ENCODE results near the gene FKBP5.
"Not testable (repeated sequence)": the region's sequence is repeated elsewhere in the genome, so short reads cannot be mapped to it uniquely, and the experiment has no call there.

Gene FKBP5

DNA sequence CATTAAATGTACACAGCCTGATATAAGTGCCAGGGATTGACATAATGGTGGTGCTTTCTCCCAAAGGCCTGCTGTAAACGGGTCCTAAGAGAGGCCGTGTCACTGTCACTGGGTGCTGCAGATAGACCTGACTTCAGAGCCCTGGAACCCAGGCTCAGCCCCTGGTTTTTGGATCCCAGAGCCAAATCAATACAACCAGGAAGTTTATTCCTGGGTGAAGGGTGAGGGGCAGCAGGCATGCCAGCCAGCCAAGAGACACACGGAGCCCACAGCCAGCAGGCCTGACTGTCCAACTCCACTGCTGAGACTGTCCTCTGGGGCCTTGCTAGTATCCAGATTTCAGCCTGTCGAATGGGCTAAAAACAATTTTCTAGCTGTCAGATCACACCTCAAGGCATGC lies 35.3 kb upstream of the FKBP5 start:
- DNase-seq (ENCODE audit: low read depth in 2 of 2), result no peak

DNA sequence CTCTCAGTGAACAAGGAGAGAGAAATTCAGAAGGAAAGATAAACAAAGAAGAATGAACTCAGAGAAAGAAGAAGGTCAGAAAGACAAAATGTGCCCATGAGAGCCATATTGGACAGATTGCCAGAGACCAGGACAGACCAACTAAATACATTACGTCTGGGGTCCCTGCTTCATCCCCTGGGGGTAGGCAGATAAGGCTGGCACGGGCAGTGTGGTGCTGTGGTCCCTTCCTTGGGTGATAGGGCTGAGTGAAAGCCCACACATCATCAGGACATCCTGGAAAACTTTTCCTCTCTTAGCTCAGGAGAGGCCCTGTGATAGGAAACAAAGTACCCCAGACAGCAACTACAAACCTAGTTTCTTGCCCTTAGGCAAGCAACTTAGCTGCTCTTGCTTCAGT lies 34.9 kb upstream of the FKBP5 start:
- DNase-seq (ENCODE audit: low read depth in 2 of 2), result no peak

GRCh38 chr6:35722121-35722761 lies 33.5 kb upstream of the FKBP5 start:
- DNase-seq (ENCODE audit: low read depth in 2 of 2), result no peak

DNA sequence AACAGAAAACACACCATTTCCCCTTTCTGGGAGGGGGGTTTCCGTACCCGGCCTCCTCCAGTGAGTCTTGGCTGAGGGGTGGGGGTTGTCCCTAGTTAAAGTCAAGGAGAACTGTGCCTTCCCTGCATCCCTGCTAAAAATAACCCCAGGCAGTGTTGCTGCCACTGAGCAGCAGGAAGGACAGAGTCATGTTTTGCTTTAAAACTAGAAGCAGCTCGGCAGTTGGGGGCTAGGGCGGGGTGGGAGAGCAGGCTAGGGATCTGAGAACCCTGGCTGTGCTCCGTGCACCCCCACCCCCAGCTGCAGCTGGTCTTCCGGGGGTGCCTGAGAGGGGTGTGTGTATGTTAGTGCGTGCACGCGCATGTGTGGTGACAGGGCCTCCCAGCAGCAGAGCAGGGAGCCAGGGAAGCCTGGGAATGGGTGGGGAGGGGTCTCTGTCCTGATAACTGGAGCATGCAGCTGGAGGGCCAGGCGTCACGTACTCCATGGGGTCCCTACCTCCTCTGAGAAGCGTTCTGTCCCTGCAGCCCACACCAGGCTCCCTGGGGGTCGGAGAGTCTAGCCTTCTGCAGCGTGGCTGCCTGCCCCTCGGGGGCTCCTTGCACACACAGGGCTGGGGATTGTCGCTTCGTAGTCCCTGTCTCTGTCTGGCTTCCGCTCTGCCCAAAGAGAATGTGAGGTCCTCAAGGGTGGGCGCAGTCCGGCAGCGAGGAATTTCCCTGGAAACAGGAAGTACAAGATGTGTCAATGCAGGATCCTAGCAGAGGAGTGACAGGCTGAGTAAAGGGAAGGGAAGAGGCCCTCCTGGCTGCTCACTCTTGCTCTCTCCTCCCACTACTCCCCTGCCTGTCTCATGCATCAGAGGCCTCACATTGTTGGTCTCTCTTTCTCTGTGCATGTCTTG lies 31.4 kb upstream of the FKBP5 start:
- no peak for DNase-seq (ENCODE audit: low read depth in 2 of 2)

DNA sequence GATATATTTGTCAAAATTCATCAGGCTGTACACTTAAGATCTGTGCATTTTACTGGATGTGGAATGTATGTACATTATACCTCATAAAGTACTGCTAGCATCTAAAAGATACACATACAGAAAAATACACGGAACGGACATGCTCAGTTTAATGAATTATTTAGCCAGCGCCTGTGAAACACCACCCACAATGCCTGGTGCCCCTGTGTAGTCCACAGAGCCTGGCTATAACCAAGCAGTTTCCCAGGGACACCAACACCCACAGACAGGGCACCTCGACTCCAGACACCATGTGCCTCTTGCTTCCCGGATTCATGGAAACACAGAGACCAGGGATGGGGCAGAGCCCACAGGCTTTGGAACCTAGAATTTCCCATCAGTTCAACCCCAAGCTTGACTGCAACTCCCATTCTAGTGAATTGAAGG lies 30.7 kb upstream of the FKBP5 start:
- DNase-seq (ENCODE audit: low read depth in 2 of 2), result no peak

DNA sequence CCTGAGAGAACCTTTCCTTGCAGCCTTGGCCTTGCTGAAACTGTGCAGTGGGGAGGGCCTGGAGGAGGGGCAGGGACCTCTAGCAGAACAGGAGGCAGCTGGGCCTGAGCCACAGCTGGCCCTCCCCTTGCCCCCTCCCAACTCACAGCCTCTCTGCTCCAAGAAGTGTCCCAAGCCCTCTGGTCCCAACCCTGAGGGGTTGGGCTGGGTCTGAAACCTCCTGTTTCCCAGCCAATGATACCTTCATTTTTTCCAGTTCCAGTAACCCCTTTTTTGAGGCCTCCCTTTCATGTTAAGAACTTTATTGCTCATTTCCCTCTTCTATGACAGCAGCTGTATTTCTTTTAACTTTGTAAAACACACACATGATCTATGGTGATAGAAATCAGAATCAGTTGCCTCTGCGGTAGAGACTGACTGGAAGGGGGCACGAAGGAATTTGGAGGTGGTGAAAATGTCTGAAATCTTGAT lies 30.2 kb upstream of the FKBP5 start:
- DNase-seq (ENCODE audit: low read depth in 2 of 2), result no peak

- no peak for DNase-seq (ENCODE audit: low read depth in 2 of 2)
Measured at GRCh38 chr6:35718375-35718736, 29.6 kb upstream of the FKBP5 start.

DNA sequence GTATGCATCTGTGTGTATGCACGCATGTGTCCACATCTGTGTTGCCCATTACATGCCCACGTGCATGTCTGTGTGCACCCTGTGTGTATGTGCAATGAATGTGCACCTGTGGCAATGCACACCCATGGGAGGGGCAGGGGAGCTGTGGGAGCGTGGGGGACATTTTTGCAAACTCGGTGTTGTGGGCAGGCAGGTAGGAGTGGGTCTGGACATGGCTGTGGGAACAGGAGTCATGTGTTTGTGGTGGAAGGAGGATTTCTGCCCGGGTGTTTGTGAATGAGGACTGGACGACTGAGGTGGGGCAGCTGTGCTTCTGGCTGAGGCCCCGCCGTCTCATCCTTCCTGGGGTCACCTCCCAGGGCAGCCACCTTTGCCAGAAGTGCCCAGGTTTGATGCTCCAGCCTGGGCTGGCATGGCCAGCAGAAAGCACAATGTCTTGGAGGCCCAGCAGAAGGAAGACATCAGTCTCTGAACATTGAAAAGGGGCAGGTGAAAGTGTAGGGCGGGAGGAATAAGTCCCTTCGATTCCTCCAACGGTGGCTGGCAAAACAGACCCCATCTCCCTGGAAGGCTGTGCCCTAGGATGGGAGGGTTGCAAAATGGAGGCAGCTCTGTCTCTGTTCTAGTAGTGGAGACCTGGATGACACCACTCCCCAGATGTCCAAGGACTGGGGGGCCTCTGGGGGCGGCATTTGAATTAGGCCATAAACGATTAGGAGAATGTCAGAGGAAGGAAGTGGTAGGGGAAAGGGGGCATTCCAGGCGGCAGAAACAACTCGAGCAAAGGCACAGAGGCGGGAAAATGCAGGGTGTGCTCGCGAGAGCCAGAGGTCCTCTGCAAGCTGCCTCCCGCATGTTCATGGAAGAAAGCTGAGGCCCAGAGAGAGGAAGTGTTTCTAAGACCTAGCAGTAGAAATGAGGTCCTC lies 29.0 kb upstream of the FKBP5 start:
- DNase-seq (ENCODE audit: low read depth in 2 of 2), result no peak

- DNase-seq (ENCODE audit: low read depth in 2 of 2), result no peak
Measured at GRCh38 chr6:35716798-35717197, 28.1 kb upstream of the FKBP5 start.

DNA sequence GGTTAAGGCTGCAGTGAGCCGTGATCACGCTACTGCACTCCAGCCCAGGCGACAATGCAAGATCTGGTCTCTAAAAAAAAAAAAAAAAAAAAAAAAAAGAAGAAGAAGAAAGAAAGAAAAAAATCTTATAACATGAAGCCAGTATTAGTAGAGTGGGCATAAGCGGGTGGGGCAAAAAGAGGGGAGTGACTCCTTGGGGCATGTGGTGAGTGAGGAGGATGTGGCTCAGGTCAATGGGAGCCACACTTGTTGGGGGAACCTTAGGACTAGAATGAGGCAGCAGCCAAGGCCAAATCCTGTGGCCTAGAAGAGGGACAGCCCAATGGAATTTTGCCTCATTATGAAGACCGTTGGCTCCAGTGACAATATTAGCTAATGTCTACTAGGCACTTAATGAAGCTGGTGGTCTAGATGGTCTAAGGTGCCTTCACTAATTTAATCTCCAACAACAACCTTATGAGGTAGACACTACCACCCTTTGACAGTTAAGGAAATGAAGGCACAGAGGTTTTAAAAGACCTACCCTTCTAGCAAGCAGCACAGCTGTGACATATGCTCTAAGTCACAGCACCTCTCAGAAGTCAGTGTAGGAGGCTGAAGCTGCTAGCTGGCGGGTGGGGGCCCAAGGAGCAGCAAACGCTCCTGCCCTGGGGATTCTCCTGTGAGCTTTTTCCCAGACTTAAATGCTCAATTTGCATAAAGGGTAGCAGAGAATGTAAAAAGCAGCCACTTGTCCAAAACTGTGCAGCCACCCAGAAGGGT lies 24.5 kb upstream of the FKBP5 start:
- DNase-seq (ENCODE audit: low read depth in 2 of 2), result no peak

- DNase-seq (ENCODE audit: low read depth in 2 of 2), result no peak
Measured at GRCh38 chr6:35711731-35712130, 23.0 kb upstream of the FKBP5 start.

DNA sequence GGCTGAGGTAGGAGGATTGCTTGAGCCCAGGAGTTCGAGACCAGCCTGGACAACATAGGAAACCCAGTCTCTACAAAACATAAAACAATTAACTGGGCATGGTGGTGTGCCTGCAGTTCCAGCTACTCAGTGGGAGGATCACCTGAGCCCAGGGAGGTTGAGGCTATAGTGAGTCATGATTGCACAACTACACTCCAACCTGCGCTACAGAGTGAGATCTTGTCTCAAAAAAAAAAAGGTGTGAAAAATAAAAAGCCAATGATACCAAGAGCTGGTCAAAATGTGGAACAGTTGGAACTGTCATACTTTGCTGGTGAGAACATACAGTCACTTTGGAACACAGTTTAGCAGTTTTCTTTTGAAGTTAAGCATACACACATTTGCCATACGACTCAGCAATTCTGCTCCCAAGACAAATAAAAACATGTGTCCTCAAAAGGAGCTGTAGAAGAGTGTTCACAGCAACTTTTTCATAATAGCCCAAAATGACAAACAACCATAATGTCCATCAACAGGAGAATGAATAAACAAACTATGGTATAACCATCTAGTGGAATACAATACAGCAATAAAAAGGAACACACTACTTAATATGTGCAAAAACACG lies 21.6 kb upstream of the FKBP5 start:
- no peak for DNase-seq (ENCODE audit: low read depth in 2 of 2)

- no peak for DNase-seq (ENCODE audit: low read depth in 2 of 2)
Measured at GRCh38 chr6:35708585-35708984, 19.9 kb upstream of the FKBP5 start.

- DNase-seq (ENCODE audit: low read depth in 2 of 2), result no peak
Measured at GRCh38 chr6:35707714-35708407, 19.1 kb upstream of the FKBP5 start.

DNA sequence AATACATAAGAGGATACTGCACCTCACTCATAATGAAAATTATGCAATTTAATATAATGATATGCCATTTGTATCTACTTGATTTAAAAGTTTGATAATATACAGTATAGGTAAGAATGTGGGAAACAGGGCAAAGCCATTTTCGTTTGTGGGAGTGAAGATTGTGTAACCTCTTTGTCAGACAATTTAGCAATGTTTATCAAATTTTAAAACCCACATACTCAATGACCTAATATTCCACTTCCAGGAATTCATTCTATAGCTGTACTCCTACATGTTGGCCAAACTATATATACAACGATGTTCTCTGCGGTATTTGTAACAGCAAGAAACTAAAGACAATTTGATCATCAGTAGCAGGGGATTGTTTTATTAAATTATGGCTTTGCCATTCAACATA lies 17.8 kb upstream of the FKBP5 start:
- DNase-seq (ENCODE audit: low read depth in 2 of 2), result no peak

DNA sequence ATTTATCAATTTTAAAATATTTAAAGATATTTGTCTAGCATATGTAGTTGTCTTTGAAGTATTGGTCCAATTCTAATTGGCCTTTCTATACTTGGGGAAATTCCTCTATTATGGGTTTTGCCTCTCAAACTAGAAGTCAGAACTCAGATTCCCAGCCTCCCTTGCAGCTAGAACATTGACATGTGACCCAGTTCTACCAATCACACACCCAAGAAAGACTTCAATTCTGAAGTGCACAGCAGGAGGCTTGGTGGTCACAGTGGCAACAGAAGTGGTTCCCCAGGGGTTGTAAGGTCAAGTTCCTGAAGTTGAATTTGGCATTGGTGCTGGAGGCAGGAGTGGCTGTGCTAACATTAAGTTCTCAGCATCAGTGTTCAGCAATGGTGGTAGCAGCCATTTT lies 14.8 kb upstream of the FKBP5 start:
- DNase-seq (ENCODE audit: low read depth in 2 of 2), result no peak

- DNase-seq (ENCODE audit: low read depth in 2 of 2), result no peak
Measured at GRCh38 chr6:35698858-35699257, 10.1 kb upstream of the FKBP5 start.

DNA sequence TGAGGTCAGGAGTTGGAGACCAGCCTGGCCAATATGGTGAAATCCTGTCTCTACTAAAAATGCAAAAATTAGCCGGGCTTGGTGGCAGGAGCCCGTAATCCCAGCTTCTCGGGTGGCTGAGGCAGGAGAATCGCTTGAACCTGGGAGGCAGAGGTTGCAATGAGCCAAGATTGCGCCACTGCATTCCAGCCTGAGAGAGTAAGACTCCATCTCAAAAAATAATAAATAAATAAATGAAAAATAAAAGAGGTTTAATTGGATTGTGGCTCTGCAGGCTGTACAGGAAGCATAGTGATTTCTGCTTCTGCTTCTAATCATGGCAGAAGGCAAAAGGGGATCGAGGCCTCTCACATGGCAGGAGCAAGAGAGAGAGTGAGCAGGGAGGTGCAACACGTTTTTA lies 9.7 kb upstream of the FKBP5 start:
- not testable (repeated sequence) for DNase-seq (ENCODE audit: low read depth in 2 of 2)

DNA sequence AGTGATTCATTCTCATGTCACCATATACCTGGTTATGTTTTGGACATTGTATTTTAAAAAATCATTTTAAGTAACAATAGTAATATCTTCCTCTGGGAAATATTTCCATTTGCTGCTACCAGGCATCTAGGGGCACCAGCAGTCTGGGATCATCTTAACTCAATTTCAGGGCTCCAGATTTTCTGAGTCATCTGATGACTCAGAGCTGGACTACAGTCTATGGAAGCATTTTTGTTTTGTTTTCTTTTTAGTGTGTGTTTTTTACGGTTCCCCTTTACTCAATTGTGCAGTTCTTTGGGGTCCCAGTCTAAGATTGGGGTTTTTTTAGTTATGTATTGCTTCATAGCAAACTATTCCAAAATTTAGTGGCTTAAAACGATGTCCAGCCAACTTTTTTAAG lies 5.7 kb upstream of the FKBP5 start:
- DNase-seq (ENCODE audit: low read depth in 2 of 2), result no peak

DNA sequence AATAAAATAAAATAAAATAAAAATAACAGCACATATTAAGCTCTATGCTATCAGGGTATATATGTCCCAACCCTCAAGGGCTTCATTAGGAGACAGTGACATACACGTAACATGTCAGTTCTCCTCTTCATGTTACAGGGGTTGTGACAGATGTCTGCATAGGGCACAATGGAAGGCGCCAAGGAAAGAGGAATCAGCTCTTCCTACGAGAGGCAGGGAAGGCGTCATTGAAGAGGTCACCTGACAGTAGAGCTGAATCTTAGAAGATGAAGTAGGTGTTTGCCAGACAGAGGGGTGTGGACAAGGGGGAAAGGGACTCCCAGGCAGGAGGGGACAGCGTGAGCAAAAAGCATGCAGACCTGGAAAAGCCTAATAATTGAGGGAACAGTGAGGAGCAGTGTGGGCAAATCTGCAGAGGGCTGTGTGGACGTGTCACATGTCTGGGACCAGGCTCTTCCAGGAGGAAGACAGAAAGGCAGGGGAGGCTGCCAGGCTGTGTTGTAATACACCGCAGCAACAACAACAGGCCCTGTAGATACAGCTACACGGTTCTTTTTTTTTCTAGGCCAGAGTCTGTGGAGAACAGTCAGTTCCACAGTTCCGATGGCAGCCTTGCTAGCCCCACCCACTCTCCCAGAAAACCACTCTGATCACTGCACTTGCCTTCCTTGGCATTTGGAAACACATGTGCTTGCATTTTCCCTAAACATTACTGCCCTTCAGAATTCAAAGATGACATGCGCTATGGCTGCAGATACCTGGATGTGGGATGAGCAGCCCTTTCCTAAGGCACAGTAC lies 2.5 kb upstream of the FKBP5 start:
- no peak for DNase-seq (ENCODE audit: low read depth in 2 of 2)

All from fibroblast of skin of left quadriceps (primary cell).